Dermis blood vessel endothelial cell (primary cell): Measurements from ENCODE around the gene TLR5. TPM values are rescaled to one million over a fixed set of nuclear protein-coding genes. Genes with fewer than 3 reads are reported as not detected.

Experiments
- DNase-seq: peaks from one replicate; pipeline ENCODE4 v3.0.0; 2010
- total RNA-seq: library from RNA; depleted of rRNA; stranded (reverse); fragments of >200 nt; gene quantifications from 2 replicates; pipeline ENCODE4 v1.2.3, GENCODE V29; 2014

The TLR5 gene
- total RNA-seq, 1 donor from 2014 or later = 0.34 TPM

DNA sequence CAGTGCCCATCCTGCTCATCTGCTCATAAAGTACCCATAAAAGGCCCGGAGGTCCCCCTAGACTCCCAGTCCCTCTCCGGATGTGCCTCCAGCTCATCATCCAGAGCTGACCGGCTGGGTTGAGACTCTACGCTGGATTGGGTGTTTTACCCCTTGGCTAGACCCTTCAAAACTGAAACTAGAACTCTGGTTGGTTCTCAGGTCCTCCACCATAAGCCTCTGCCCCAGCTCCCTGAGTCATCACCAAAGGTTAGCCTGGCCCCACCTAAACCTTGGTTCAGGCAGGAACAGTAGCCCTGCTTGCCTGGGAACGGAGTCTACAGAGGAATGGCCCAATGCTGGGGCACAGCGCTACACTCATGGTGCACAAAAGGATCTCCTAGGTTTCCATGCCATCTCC is 75.1 kb downstream of the TLR5 start:
- DNase-seq = no peak

GRCh38 chr1:223066415-223066814 is 76.6 kb downstream of the TLR5 start:
- DNase-seq = no peak

- DNase-seq = no peak
These were observed 80.9 kb downstream of the TLR5 start for GRCh38 chr1:223062177-223062576.

- DNase-seq = no peak
These were observed 83.5 kb downstream of the TLR5 start for GRCh38 chr1:223059526-223059925.

Other genes starting within 250 kb of the TLR5 start
- 0.05 and 0.17 TPM in 2 replicates for gene SUSD4, start 220.9 kb upstream of the TLR5 start, total RNA-seq